HG03060 (cell line): Measurements from ENCODE around the gene STARD3.
"Not testable (repeated sequence)": the region's sequence is repeated elsewhere in the genome, so short reads cannot be mapped to it uniquely, and the experiment has no call there.

Experiments used
- ATAC-seq: cut with Tn5 transposase; IDR thresholded peaks from one replicate; pipeline ENCODE4 v1.9.1; 2021; ENCODE audit warnings: low read depth, moderate number of reproducible peaks; ENCODE audit not compliant: unreplicated experiment

Gene STARD3

GRCh38 chr17:39706383-39706782, 69.4 kb downstream of the STARD3 start:
- no peak for ATAC-seq

GRCh38 chr17:39706921-39707337, 70.0 kb downstream of the STARD3 start:
- ATAC-seq: no peak

GRCh38 chr17:39709319-39709997, 72.5 kb downstream of the STARD3 start:
- ATAC-seq: no peak

- ATAC-seq: no peak
Observed at GRCh38 chr17:39709998-39710964, 73.3 kb downstream of the STARD3 start.

GRCh38 chr17:39711071-39711470, 74.1 kb downstream of the STARD3 start:
- not testable (repeated sequence) for ATAC-seq

GRCh38 chr17:39711851-39712250, 74.9 kb downstream of the STARD3 start:
- ATAC-seq: no peak
